GM21447 (cell line): Measurements from ENCODE around the gene PIGZ.
A peak's percentile ranks its signal among the peaks of the same experiment; 100 is the strongest.

Experiments used
- ATAC-seq: cut with Tn5 transposase; IDR thresholded peaks from one replicate; pipeline ENCODE4 v1.9.1; 2021; ENCODE audit not compliant: unreplicated experiment

The PIGZ gene

GRCh38 chr3:196983186-196983585 lies 14.6 kb upstream of the PIGZ start:
- ATAC-seq: no peak

DNA sequence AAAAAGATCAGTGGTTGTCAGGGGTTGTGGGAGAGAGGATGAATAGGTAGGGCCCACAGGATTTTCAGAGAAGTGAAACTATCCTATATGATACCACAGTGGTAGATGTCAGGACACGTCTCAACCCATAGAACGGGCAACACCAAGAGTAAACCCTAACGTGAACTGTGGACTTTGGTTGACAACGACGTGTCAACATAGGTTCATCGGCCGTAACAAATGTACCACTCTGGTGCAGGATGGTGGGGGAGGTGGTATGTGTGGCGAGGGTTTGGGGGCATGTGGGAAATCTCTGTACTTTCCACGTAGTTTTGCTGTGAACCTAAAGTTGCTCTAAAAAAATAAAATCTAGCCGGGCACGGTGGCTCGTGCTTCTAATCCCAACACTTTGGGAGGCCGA lies 13.0 kb upstream of the PIGZ start:
- no peak for ATAC-seq

GRCh38 chr3:196979545-196979944 lies 10.9 kb upstream of the PIGZ start:
- no peak for ATAC-seq

GRCh38 chr3:196976941-196977340 lies 8.3 kb upstream of the PIGZ start:
- ATAC-seq: no peak

- ATAC-seq: no peak
These were observed 6.7 kb upstream of the PIGZ start for GRCh38 chr3:196975349-196975748.

DNA sequence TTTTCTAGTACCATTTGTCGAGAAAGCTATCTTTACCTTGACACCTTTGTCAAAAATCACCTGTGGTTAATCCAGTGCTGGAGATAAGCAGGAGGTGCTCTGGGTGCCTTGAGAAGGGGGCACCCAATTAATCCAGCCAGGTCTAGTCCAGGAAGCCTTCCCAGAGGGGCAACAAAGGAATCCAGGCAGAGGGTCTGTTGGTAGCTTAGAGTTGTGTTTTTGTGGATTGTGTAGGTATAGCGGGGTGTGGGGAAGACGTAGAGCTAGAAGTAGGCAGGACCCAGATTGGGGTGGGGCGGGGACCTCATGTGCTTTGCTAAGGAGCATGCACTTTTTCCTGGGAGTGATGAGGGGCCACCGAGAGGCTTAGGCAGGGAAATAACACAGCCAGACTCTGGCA lies 6.0 kb upstream of the PIGZ start:
- no peak for ATAC-seq

DNA sequence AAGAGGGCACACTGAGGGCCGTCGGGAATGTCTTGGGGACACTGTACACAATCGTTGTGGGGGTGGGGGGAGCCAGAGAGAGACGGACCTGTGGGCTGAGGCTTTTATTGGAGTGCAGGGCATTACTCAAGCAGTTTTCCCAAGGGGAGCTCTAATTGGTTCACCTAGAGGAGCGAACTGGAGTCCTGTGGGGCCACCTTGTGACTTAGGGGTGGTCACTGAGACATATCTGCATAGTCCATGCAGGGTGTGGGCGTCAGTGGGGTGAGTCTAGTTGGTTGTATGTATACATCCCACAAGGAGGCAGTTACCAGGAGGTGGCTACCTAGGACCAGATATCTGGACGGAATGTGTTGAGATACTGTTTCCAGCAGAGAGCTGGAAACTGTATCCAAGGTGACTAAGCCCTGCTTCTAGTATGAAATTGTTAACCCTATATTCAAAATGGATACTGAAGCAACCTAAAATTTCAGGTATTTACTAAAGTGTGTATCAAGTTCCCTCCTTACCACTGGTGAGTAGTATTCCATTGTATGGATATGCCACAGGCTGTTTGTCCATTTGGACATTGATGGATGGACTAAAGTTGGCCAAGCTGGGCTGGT lies 2.6 kb upstream of the PIGZ start:
- ATAC-seq: no peak

DNA sequence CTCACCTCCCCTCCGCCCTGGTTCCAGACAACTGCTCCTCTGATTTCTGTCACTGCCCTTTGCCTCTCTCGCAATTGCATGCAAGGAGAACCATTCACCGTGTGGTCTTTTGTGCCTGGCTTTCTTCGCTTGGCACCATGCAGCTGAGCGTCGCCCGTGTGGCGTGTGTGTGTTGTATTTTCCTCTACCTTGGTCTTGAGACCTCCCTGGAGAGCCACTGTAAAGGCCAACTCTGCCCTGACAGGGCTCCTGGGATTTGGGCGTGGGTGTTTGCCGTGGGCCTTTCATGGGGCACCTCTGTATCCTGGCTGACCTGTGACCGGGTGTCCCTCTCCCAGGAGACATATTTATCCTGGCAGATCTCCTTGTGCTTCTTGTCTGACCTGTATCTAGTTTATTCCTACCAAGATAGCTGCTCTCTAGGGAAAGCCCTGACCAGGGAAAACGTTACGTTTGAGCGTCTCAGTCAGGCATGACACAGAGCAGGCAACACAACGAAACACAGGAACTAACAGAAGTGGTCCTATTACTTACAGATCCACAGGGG lies 2.0 kb upstream of the PIGZ start:
- ATAC-seq: no peak

- peak; percentile 47 for ATAC-seq
These were observed 1.3 kb upstream of the PIGZ start for GRCh38 chr3:196969660-196970546.

DNA sequence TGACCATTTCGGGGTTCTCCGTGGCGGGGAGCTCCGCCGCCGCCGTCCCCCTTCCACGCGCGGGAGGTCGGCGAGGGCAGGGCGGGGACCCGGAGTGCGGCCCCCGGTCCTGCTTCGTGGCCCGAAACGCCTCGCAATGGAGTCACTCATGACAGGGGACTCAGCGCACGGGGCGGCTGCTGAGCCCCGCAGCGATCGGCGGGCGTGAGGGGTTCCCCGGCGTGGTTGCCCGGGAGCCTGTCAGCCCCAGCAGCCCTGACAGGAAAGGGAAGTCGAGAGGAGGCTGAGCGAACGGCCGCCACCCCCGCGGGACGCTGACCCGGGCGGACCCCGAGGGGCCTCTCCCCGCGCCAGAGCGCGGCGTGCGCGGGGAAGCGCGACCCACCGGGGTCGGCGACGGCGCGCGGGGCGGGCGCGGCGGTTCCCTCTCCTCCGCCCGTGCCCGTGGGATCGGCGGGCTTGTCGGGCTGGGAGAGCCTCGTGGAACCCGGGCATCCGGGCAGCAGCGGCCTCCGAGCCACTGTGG lies 564 bp upstream of the PIGZ start:
- peak; percentile 42 for ATAC-seq

DNA sequence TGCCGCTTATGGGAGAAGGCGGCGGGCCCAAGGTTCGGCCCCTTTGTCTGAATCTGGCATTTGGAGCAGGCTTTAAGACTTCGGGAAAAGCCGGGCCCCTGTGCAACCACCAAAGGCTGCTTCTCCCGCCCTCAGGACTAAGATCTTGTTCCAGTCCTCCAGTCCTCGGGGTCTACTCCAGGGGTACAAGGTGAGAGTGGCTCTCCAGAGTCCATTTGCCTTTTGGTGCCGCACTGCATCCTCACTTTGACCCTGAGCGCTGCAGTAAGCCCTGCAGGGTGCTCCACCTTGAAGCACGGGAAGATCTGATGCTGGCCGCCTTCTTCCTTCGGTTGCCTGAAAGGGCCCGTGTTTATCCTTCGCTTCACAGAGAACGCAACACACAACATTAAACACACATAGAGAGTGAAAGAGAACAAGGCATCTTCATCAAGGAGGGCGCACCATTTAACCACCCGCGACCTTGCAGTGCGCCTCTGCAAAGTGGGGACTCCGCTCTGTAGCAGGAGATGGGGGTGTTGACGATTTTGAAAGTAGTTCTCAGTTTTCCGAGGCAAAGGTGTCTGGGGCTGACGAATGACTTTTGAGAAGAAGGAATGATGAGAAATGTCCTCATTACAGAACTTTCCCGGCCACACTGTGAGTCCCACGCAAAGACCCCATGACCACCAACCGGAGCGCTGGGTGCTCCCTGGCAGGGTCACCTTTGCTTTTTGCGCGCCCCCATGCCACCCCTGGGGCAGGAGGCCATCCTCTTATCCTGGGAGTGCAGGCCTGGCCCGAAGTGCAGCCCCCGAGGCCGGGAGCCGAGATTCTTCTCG lies 1.0 kb downstream of the PIGZ start:
- ATAC-seq: no peak

DNA sequence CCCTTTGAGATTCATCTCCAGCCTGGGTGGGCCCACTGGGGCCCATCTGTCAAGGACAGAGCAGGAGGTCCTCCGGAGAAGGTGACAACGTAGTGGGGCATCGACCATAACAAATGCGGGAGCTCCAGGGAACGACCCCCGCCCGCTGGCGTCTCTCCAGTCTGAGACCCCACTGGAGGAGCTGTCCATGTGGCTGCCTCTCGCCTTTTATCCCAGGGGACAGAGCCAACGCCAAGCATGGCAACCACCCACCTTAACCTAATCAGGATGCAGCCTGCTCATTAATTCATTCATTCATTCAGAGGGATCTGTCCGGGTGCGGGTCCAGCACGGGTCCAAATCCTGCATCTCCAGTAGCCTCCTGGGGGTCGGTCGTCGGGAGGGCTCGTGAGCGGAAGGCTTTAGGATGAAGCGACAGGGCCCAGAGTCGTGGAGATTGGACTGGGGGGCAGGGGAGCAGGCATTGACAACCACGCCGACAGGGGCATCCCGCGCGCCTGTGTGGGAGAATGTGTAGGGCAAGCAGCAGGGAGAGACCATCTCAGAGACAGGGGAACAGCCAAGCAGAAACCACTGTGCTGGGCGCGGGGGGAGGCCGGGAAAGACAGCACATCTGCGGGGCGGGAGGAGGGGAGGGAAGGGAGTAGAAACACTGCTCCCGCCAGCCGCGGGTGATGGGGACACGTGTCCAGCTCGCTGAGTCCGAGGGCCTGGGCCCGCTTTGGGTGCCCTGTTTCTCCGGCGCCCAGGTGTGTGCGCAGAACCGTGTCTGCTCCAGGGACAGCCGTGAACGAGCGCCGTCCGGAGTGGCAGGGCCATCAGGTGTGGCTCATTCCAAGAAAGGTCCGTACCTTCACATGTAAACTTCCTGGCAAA lies 1.9 kb downstream of the PIGZ start:
- ATAC-seq: no peak

DNA sequence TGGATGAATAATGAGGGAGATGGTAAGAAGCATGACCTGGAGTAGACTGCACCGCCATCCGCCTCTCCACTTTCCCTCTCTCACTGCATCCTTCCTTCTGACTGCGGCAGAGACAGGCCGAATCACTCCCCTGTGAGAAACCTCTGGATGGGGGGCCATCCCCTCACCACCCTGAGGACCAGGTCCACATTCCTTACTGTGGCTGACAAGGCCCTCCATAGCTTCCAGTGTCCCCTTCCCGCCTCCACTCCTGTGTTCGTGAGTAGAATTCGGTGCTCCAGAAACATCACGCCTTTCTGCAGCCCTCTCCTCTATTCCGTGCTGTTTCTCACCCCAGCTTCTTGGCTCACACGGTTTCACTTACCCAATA lies 2.8 kb downstream of the PIGZ start:
- no peak for ATAC-seq

- no peak for ATAC-seq
These were observed 3.4 kb downstream of the PIGZ start for GRCh38 chr3:196965112-196965803.

DNA sequence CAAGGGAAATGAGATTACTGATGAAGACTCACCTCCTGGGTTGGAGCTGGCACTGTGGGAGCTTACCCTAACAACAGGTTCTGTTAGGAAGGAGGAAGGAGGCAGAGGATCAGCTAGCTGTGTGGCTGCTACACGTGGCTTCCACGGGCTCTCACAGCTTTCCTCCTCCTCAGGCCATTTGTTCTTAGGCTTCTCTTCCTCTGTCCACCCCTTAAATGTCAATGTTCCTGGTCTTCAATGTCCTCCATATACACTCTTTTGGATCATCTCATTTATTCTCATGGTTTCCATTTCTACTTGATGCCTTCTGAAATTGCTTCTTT lies 5.0 kb downstream of the PIGZ start:
- ATAC-seq: no peak

- ATAC-seq: no peak
These were observed 5.6 kb downstream of the PIGZ start for GRCh38 chr3:196962930-196963630.

GRCh38 chr3:196962108-196962929 lies 6.3 kb downstream of the PIGZ start:
- ATAC-seq: no peak

DNA sequence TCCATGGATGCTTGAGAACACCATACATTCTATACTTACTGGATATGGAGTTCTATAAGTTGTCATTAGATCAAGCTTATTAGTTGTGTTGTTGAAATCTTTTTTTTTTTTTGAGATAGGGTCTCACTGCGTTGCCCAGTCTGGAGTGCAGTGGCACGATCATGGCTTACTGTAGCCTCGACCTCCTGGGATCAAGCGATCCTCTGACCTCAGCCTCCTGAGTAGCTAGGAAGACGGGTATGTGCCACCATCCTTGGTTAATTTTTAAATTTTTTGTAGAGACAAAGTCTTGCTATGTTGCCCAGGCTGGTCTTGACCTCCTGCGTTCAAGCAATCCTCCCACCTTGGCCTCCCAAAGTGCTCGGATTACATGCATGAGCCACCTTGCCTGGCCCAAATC lies 13.8 kb downstream of the PIGZ start:
- no peak for ATAC-seq
